Activated naive CD8-positive, alpha-beta T cell treated with anti-CD3 and anti-CD28 coated beads for 36 hours (primary cell): ENCODE measurements around the gene PTPRG. TPM values are rescaled to one million over a fixed set of nuclear protein-coding genes. Genes with fewer than 3 reads are reported as not detected.

Experiments used
- DNase-seq: peaks from one replicate; pipeline ENCODE4 v3.0.0; 2021
- H3K27ac Mint-ChIP-seq: one replicate; pipeline ENCODE4 v1.8.0; 2022; ENCODE audit warnings: mild to moderate bottlenecking, moderate library complexity, mixed read lengths
- H3K27me3 Mint-ChIP-seq: one replicate; pipeline ENCODE4 v1.8.0; 2022; ENCODE audit warnings: mild to moderate bottlenecking, mixed read lengths
- H3K36me3 Mint-ChIP-seq: one replicate; pipeline ENCODE4 v1.8.0; 2021; ENCODE audit warnings: mild to moderate bottlenecking, mixed read lengths
- H3K4me1 Mint-ChIP-seq: one replicate; pipeline ENCODE4 v1.8.0; 2021; ENCODE audit warnings: mixed read lengths
- H3K4me3 Mint-ChIP-seq: one replicate; pipeline ENCODE4 v1.8.0; 2022; ENCODE audit warnings: mild to moderate bottlenecking, moderate library complexity, mixed read lengths
- H3K9me3 Mint-ChIP-seq: one replicate; pipeline ENCODE4 v1.8.0; 2022; ENCODE audit warnings: mixed read lengths
- total RNA-seq, 2 experiments: library from RNA; stranded (reverse); gene quantifications; one replicate each; pipeline ENCODE4 v1.2.3, GENCODE V29; 2021

PTPRG gene
- total RNA-seq, 2 experiments from 2014 or later = 0.06 to 0.16 TPM

DNA sequence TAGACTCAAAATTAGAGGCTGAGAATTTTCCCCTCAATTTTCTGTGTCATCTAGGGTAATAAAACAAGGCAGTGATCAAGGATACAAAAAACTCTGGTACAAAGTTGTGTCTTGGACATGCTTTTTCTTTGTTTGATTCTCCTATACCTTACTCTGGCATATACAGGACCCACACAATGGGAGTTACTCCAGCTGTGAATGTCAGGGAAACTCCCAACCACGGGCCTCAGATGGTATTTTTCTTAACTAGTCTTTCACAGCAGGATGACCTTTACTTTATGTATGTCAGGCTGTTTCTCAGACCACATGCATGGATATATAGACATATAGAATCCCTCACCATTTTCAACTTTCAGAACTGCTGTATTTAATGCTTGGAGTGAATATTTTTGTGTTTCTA is 770.6 kb downstream of the PTPRG start:
- no peaks in the 10 kb centered on the region for H3K9me3 Mint-ChIP-seq
- no peak overlapping the region for H3K4me3 Mint-ChIP-seq
- no peak for DNase-seq
- peaks cover 2% of the 10 kb centered on the region for H3K4me1 Mint-ChIP-seq
- peaks cover 4% of the 10 kb centered on the region for H3K27me3 Mint-ChIP-seq
- H3K27ac Mint-ChIP-seq = no peak overlapping the region
- no peaks in the 10 kb centered on the region for H3K36me3 Mint-ChIP-seq

DNA sequence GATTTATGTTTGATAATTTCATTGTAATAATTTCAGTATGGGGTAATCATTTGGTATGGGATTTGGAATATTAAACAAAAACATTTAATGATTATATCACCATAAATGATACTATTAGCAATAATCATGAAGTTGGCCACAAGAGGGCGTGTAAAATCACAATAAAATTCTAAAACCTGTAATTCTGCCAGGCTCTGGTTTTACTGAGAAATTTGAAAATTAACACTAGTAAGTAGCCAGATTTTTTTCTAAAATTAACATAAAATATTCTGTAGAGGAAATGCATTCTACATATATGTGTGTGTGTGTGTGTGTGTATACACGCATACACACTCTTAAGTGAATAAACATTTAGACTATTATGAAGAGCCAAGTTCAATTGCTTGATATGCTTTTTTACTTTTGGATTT is 771.5 kb downstream of the PTPRG start:
- Mint-ChIP-seq H3K4me3 (no peak overlapping the region), H3K9me3 (no peaks in the 10 kb centered on the region), H3K27ac (no peak overlapping the region), H3K4me1 (peaks cover 2% of the 10 kb centered on the region), H3K36me3 (no peaks in the 10 kb centered on the region), H3K27me3 (peaks cover 4% of the 10 kb centered on the region)
- no peak for DNase-seq

DNA sequence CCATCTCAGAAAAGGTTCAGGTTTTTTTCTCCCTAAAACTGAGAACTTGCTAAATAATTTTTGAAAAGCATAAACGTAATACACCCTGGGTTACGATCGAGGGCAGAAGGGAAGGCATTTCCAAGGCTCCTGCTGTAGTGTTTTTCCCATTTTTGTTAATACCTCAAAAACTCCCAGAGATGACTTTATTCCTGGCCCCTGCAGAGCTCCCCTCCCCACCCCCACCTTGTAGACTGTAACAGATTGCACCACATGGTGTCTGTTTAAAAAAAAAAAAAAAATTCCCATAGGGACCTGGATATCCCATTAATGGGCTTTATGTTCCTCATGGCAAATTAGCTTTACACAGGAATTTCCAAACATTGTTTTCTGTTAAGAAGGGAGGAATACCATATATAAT is 773.8 kb downstream of the PTPRG start:
- Mint-ChIP-seq H3K27ac (no peak overlapping the region), H3K27me3 (peaks cover 1% of the 10 kb centered on the region), H3K4me1 (peaks cover 2% of the 10 kb centered on the region), H3K4me3 (no peak overlapping the region), H3K9me3 (no peaks in the 10 kb centered on the region), H3K36me3 (no peaks in the 10 kb centered on the region)
- no peak for DNase-seq

DNA sequence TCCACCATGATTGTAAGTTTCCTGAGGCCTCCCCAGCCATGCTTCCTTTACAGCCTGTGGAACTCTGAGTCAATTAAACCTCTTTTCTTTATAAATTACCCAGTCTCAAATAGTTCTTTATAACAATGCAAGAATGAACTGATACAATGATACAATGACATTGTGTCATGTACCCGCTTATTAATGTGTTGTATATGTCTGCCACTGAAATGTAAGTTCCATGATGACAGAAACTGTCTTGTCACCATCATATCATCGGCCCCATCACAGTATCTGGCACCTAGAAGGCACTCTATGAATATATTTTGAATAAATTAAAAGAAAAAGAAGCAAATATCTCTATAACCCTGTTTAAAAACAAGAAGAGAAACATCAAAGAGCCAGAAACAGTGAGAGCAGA is 782.4 kb downstream of the PTPRG start:
- no peak for DNase-seq
- Mint-ChIP-seq H3K9me3 (no peaks in the 10 kb centered on the region), H3K36me3 (no peaks in the 10 kb centered on the region), H3K4me3 (no peak overlapping the region), H3K27me3 (peaks cover 10% of the 10 kb centered on the region), H3K4me1 (no peaks in the 10 kb centered on the region), H3K27ac (no peak overlapping the region)
